Measurements from ENCODE around the gene TPBGL.

TPBGL gene

GRCh38 chr11:75272821-75273301 lies 32.3 kb downstream of the TPBGL start:
- TF ChIP-seq TAF1 (IDR thresholded peaks at IDR 0.05; ENCODE audit: low read depth) (no peak), USF1 (IDR thresholded peaks at IDR 0.05) (no peak), FOXM1 (IDR thresholded peaks at IDR 0.05; ENCODE audit: borderline replicate concordance, low read depth) (no peak), EGR1 (IDR thresholded peaks at IDR 0.05) (no peak), TCF12 (IDR thresholded peaks at IDR 0.05; ENCODE audit: low read depth) (no peak), CREB1 (IDR thresholded peaks at IDR 0.05; ENCODE audit: low read depth) (no peak), TEAD4 (IDR thresholded peaks at IDR 0.05) (no peak), REST (IDR thresholded peaks at IDR 0.05; ENCODE audit: low read depth) (no peak), CEBPB (IDR thresholded peaks at IDR 0.05) (no peak), YY1 (IDR thresholded peaks at IDR 0.05; ENCODE audit: low read depth) (no peak), NFIC (IDR thresholded peaks at IDR 0.05) (no peak), EP300 (IDR thresholded peaks at IDR 0.05; ENCODE audit: borderline replicate concordance) (no peak), MAX (IDR thresholded peaks at IDR 0.05) (no peak)

GRCh38 chr11:75273411-75274391 lies 33.1 kb downstream of the TPBGL start:
- TF ChIP-seq ZBTB7A (IDR thresholded peaks at IDR 0.05; ENCODE audit: low read depth) (no peak), TAF1 (IDR thresholded peaks at IDR 0.05; ENCODE audit: low read depth) (no peak), MAX (IDR thresholded peaks at IDR 0.05) (no peak), TCF12 (IDR thresholded peaks at IDR 0.05; ENCODE audit: low read depth) (no peak), CEBPB (IDR thresholded peaks at IDR 0.05) (no peak), EGR1 (IDR thresholded peaks at IDR 0.05) (no peak), NFIC (IDR thresholded peaks at IDR 0.05) (no peak), FOXM1 (IDR thresholded peaks at IDR 0.05; ENCODE audit: borderline replicate concordance, low read depth) (no peak), RAD21 (IDR thresholded peaks at IDR 0.05; ENCODE audit: low read depth) (no peak), YY1 (IDR thresholded peaks at IDR 0.05; ENCODE audit: low read depth) (no peak), REST (IDR thresholded peaks at IDR 0.05; ENCODE audit: low read depth) (no peak), CREB1 (IDR thresholded peaks at IDR 0.05; ENCODE audit: low read depth) (no peak), USF1 (IDR thresholded peaks at IDR 0.05) (no peak), TEAD4 (IDR thresholded peaks at IDR 0.05) (no peak), EP300 (IDR thresholded peaks at IDR 0.05; ENCODE audit: borderline replicate concordance) (no peak)

- TF ChIP-seq EP300 (IDR thresholded peaks at IDR 0.05; ENCODE audit: borderline replicate concordance) (no peak), REST (IDR thresholded peaks at IDR 0.05; ENCODE audit: low read depth) (no peak), CEBPB (IDR thresholded peaks at IDR 0.05) (no peak), TAF1 (IDR thresholded peaks at IDR 0.05; ENCODE audit: low read depth) (no peak), MAX (IDR thresholded peaks at IDR 0.05) (no peak), RAD21 (IDR thresholded peaks at IDR 0.05; ENCODE audit: low read depth) (no peak), EGR1 (IDR thresholded peaks at IDR 0.05) (no peak), YY1 (IDR thresholded peaks at IDR 0.05; ENCODE audit: low read depth) (no peak), FOXM1 (IDR thresholded peaks at IDR 0.05; ENCODE audit: borderline replicate concordance, low read depth) (no peak)
Observed at GRCh38 chr11:75275581-75275980, 35.0 kb downstream of the TPBGL start.

Data from Ishikawa (cell line).